Activated T-cell treated with anti-CD3 and anti-CD28 coated beads, Interleukin-2, amount 50 U/mL, for 72 hours (primary cell): ENCODE measurements around the gene FMO2. TPM values are rescaled to one million over a fixed set of nuclear protein-coding genes. Genes with fewer than 3 reads are reported as not detected.

Experiments
- ATAC-seq, 2 donors: fragments of 150-1000 bp; cut with Tn5 transposase; replicated peaks in 1 of 2; 2 replicates each; pipeline ENCODE4 v1.10.0; 2021; ENCODE audit warnings: moderate library complexity in 2 of 2, mild to moderate bottlenecking in 1 of 2
- DNase-seq, 2 donors: peaks; one replicate each; pipeline ENCODE4 v3.0.0; 2021 to 2022; ENCODE audit warnings: mixed read lengths in 1 of 2
- H3K27ac Mint-ChIP-seq: one replicate; pipeline ENCODE4 v1.8.0; 2022; ENCODE audit warnings: mild to moderate bottlenecking, moderate library complexity, mixed read lengths
- H3K27me3 Mint-ChIP-seq: one replicate; pipeline ENCODE4 v1.8.0; 2022; ENCODE audit warnings: low read depth, mixed read lengths
- H3K36me3 Mint-ChIP-seq, 2 donors: one replicate each; pipeline ENCODE4 v1.8.0; 2022; ENCODE audit warnings: mixed read lengths in 2 of 2, mild to moderate bottlenecking in 1 of 2; ENCODE audit not compliant: insufficient read depth in 2 of 2
- H3K4me1 Mint-ChIP-seq: one replicate; pipeline ENCODE4 v1.8.0; 2022; ENCODE audit warnings: low read depth, mixed read lengths
- H3K4me3 Mint-ChIP-seq, 2 donors: one replicate each; pipeline ENCODE4 v1.8.0; 2022; ENCODE audit warnings: mild to moderate bottlenecking in 2 of 2, mixed read lengths in 2 of 2, moderate library complexity in 2 of 2
- H3K9me3 Mint-ChIP-seq, 2 donors: one replicate each; pipeline ENCODE4 v1.8.0; 2022; ENCODE audit warnings: mixed read lengths in 2 of 2
- total RNA-seq, 2 donors: library from RNA; stranded (reverse); gene quantifications; one replicate each; pipeline ENCODE4 v1.2.3, GENCODE V29; 2022

Gene FMO2
- total RNA-seq, 2 donors from 2014 or later, result not detected

DNA sequence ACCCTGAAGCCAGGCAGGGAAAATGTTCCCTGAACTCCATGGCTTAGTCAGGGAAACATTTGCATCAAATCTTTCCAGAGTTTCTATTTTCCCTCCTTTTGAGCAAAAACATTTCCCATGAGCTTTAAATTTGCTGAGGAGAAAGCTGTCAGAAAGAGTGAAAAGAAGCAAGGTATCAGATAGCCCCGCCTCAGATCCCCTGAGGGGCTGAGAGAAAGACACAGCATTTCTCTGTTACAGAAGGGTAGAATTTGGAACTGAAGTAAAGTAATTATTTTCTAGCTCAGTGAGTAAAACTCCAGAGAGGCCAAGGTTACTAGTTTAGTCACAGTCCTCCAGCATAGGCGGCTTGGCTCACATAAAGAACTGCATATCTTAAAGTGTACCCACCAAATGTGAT, 73.8 kb downstream of the FMO2 start:
- H3K4me1 Mint-ChIP-seq, result no peaks in the 10 kb centered on the region
- no peak overlapping the region for H3K27ac Mint-ChIP-seq
- no peaks in the 10 kb centered on the region for H3K36me3 Mint-ChIP-seq
- ATAC-seq (no peak), DNase-seq (no peak)
- H3K4me3 Mint-ChIP-seq, result no peak overlapping the region
- no peaks in the 10 kb centered on the region for H3K9me3 Mint-ChIP-seq
- H3K27me3 Mint-ChIP-seq, result peaks cover 16% of the 10 kb centered on the region

Other genes with a start within 250 kb of the FMO2 start
- not detected for gene MROH9, start 249.8 kb upstream of the FMO2 start, total RNA-seq
- not detected for gene FMO3, start 94.4 kb upstream of the FMO2 start, total RNA-seq
- not detected for gene FMO1, start 63.2 kb downstream of the FMO2 start, total RNA-seq
- gene FMO4, start 128.9 kb downstream of the FMO2 start, total RNA-seq, result 1 to 10 TPM; 1.5 to 2.3 TPM